Measurements from ENCODE around the gene ACVR1. TPM values are rescaled to one million over a fixed set of nuclear protein-coding genes. Genes with fewer than 3 reads are reported as not detected.

Gene ACVR1
- total and polyA plus RNA-seq, 2 donors (not counting 3 experiments of a cell fraction or from before 2014, with no cell fraction given), result 24.8 to 33.6 TPM

DNA sequence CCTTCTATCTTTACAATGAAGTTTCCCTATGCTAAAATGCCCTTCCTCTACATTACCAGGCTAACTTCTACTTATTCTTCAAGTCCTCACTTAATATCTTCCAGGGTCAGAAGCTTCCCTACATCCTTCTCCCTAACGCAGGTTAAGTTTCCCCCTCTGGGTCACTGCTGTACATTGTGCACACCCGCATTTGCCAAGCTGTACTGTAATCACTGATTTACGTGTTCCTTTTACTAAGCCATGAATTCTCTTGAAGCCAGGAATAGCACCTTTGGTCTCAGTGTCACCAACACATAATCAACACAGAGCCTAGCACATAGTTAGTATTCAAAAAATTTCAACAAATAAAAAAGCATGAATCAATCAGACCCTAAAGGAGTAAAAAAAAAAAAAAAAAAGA, 22.3 kb downstream of the ACVR1 start:
- no peak overlapping the region for H3K9ac ChIP-seq (replicated peaks; ENCODE audit: extremely low read depth, insufficient read depth, low read length)
- intact Hi-C loops (cut with micrococcal nuclease) (loop anchor here (2.0 kb wide), 1 partner anchor 15 kb away; no protein-coding TSS in a partner anchor), dilution Hi-C loops (cut with MboI; ENCODE audit: extremely low pct_ligation_motif_present, low sequenced_read_pairs) (no loop called here)
- no peak for TF ChIP-seq POLR2AphosphoS5 (IDR thresholded peaks at IDR 0.05; ENCODE audit: insufficient read depth, low read depth, low read length)
- TF ChIP-seq EZH2 (IDR thresholded peaks at IDR 0.05; ENCODE audit: borderline replicate concordance, low read depth, low read length, severe bottlenecking), result no peak
- TF ChIP-seq, protein P1, sequence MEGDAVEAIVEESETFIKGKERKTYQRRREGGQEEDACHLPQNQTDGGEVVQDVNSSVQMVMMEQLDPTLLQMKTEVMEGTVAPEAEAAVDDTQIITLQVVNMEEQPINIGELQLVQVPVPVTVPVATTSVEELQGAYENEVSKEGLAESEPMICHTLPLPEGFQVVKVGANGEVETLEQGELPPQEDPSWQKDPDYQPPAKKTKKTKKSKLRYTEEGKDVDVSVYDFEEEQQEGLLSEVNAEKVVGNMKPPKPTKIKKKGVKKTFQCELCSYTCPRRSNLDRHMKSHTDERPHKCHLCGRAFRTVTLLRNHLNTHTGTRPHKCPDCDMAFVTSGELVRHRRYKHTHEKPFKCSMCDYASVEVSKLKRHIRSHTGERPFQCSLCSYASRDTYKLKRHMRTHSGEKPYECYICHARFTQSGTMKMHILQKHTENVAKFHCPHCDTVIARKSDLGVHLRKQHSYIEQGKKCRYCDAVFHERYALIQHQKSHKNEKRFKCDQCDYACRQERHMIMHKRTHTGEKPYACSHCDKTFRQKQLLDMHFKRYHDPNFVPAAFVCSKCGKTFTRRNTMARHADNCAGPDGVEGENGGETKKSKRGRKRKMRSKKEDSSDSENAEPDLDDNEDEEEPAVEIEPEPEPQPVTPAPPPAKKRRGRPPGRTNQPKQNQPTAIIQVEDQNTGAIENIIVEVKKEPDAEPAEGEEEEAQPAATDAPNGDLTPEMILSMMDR (IDR thresholded peaks at IDR 0.05; ENCODE audit: extremely low read depth in 1 of 2, insufficient read depth in 1 of 2, low read depth in 1 of 2, low read length in 2 of 2), result no peak
- TF ChIP-seq POLR2A (IDR thresholded peaks at IDR 0.05; ENCODE audit: low read depth, low read length), result no peak
- no peak for TF ChIP-seq MYC (IDR thresholded peaks at IDR 0.05; ENCODE audit: low read depth, low read length)
- no peak for TF ChIP-seq FOS (IDR thresholded peaks at IDR 0.05; ENCODE audit: borderline replicate concordance, insufficient read depth, low read length)
- TF ChIP-seq GATA2 (IDR thresholded peaks at IDR 0.05; ENCODE audit: insufficient read depth, insufficient read length, low read depth, low read length), result no peak
- TF ChIP-seq JUN (IDR thresholded peaks at IDR 0.05; ENCODE audit: borderline replicate concordance, insufficient read depth, insufficient read length, low read depth), result no peak
- TF ChIP-seq, protein P2, sequence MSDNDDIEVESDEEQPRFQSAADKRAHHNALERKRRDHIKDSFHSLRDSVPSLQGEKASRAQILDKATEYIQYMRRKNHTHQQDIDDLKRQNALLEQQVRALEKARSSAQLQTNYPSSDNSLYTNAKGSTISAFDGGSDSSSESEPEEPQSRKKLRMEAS (IDR thresholded peaks at IDR 0.05; ENCODE audit: insufficient read depth, insufficient read length), result no peak
- H4K20me1 ChIP-seq (replicated peaks; ENCODE audit: control insufficient read depth, extremely low read depth, insufficient read depth, low read length), result no peaks in the 10 kb centered on the region
- no peaks in the 10 kb centered on the region for H3K9me1 ChIP-seq (replicated peaks; ENCODE audit: control insufficient read depth, extremely low read depth, insufficient read depth, low read length)
- FAIRE-seq (no peak), DNase-seq (ENCODE audit: low read depth, low spot score) (no peak)
- H3K4me3 ChIP-seq (replicated peaks in 1 of 3; ENCODE audit: insufficient read depth in 1 of 3, low read depth in 1 of 3, low read length in 3 of 3), result no peak overlapping the region
- POLR2A ChIA-PET, result interaction anchor here (0.6 kb wide), 1 partner anchor 814 kb away, joined by 4 read pairs; no protein-coding TSS in a partner anchor
- peaks cover 24% of the 10 kb centered on the region for H3K4me1 ChIP-seq (ENCODE audit: control insufficient read depth, extremely low read depth, insufficient read depth, low read length)
- no peak overlapping the region for H2AFZ ChIP-seq (ENCODE audit: low read depth, low read length)
- peaks cover 13% of the 10 kb centered on the region for H3K79me2 ChIP-seq (ENCODE audit: control insufficient read depth, insufficient read depth, low read length)
- H3K27ac ChIP-seq (ENCODE audit: insufficient read depth, low read depth, low read length), result no peak overlapping the region
- no peak overlapping the region for H3K4me2 ChIP-seq (ENCODE audit: insufficient read depth, low read length)
- no peaks in the 10 kb centered on the region for H3K36me3 ChIP-seq (ENCODE audit: control insufficient read depth in 2 of 2, extremely low read depth in 1 of 2, insufficient read depth in 2 of 2, low read length in 2 of 2)
- H3K27me3 ChIP-seq (ENCODE audit: control insufficient read depth in 2 of 2, insufficient read depth in 2 of 2, low read length in 2 of 2), result no peaks in the 10 kb centered on the region
- CTCF ChIA-PET, result interaction anchor here (0.9 to 1.4 kb wide), 4 partner anchors 11 to 23 kb away, joined by 3 to 6 read pairs (median 4); no protein-coding TSS in a partner anchor
- H3K9me3 ChIP-seq (replicated peaks; ENCODE audit: control insufficient read depth, insufficient read depth, low read length), result no peaks in the 10 kb centered on the region
- no TSS peak for BruUV-seq (replicated peaks)

Data from endothelial cell of umbilical vein (primary cell).